Brain microvascular endothelial cell (primary cell): Measurements from ENCODE around the gene TM4SF4.

Experiments used
- DNase-seq: peaks from one replicate; pipeline ENCODE4 v3.0.0-alpha.2; 2020
- H3K27ac ChIP-seq: fragments of 250-450 bp; sonication (Bioruptor Pico); 2 replicates; pipeline ENCODE4 v1.5.1; 2020; ENCODE audit warnings: mild to moderate bottlenecking, moderate library complexity
- H3K27me3 ChIP-seq: fragments of 250-450 bp; sonication (Bioruptor Pico); replicated peaks from 2 replicates; pipeline ENCODE4 v1.5.1; 2020; ENCODE audit warnings: mild to moderate bottlenecking
- H3K36me3 ChIP-seq: fragments of 250-450 bp; sonication (Bioruptor Pico); replicated peaks from 2 replicates; pipeline ENCODE4 v1.5.1; 2020; ENCODE audit warnings: mild to moderate bottlenecking
- H3K4me3 ChIP-seq: 2 replicates; pipeline ENCODE4 v1.5.1; 2011; ENCODE audit warnings: low read depth, mild to moderate bottlenecking, control low read depth, low read length, moderate library complexity
- in situ Hi-C: cut with HindIII; loops from 2 replicates; pipeline ENCODE4 v1.10.0; 2017; ENCODE audit warnings: low sequenced_read_pairs, low pct_ligation_motif_present
- TF ChIP-seq, protein P1 (sequence below): IDR thresholded peaks from 2 replicates; pipeline ENCODE4 v1.5.1; 2011; ENCODE audit warnings: low read depth, mild to moderate bottlenecking, moderate library complexity, low read length, control low read depth, inconsistent platforms; ENCODE audit errors: missing control alignments

Gene TM4SF4

DNA sequence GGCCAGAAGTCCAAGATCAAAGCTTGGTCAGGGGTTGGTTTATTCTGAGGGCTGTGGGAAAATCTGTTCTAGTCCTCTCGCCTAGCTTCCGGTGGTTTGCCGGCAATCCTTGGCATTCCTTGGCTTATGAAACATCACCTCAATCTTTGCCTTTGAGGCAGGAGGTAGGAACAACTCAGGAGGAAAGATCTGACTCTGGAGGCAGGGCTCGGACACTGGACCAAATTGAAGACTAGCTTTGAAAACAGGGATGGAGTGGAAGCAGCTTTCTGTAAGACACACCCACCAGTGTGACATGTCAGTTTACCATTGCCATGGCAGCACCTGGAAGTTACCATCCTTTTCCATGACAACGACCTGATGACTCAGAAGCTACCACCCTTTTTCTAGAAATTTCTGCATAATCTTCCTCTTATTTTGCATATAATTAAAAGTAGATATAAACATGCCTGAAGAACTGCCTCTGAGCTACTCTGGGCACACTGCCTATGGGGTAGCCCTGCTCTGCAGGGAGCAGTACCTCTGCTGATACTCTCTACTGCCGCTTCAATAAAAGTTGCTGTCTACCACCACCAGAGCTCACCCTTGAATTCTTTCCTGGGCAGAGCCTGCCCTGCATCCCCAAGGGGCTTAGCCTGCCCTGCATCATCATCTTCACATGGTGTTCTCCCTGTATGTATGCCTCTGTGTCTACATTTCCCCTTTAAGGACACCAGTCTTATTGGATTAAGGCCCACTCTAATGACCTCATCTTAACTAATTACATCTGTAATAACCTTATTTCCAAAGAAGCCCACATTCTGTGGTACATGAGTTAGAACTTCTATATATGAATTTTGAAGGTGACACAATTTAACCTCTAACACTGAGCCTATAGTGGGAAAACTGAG, 38.3 kb upstream of the TM4SF4 start:
- Histone ChIP-seq H3K36me3 (no peaks in the 10 kb centered on the region), H3K27ac (peak overlapping the region; percentile 25), H3K27me3 (no peaks in the 10 kb centered on the region), H3K4me3 (no peak overlapping the region)
- peak; percentile 56 for DNase-seq
- TF ChIP-seq, protein P1, sequence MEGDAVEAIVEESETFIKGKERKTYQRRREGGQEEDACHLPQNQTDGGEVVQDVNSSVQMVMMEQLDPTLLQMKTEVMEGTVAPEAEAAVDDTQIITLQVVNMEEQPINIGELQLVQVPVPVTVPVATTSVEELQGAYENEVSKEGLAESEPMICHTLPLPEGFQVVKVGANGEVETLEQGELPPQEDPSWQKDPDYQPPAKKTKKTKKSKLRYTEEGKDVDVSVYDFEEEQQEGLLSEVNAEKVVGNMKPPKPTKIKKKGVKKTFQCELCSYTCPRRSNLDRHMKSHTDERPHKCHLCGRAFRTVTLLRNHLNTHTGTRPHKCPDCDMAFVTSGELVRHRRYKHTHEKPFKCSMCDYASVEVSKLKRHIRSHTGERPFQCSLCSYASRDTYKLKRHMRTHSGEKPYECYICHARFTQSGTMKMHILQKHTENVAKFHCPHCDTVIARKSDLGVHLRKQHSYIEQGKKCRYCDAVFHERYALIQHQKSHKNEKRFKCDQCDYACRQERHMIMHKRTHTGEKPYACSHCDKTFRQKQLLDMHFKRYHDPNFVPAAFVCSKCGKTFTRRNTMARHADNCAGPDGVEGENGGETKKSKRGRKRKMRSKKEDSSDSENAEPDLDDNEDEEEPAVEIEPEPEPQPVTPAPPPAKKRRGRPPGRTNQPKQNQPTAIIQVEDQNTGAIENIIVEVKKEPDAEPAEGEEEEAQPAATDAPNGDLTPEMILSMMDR: no peak
- in situ Hi-C loops: no loop called here

DNA sequence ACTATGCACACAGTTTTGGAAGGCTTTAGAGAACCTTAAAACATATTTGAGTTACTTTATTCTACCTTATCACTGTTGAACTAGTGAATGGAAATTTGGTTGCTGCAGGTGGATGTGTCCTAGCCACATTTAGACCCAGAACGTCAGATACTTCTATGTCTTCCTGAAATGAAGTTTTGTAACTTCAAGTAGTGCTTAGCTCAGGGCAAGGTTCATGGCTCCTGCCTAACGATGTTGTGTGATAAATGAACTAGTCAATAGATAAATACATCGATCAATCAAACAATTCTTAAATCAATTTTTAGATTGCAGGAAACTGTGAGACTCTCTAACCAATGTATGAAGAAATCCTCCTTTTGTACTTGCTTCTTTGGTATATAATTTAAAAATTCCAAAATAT, 37.2 kb upstream of the TM4SF4 start:
- in situ Hi-C loops: no loop called here

DNA sequence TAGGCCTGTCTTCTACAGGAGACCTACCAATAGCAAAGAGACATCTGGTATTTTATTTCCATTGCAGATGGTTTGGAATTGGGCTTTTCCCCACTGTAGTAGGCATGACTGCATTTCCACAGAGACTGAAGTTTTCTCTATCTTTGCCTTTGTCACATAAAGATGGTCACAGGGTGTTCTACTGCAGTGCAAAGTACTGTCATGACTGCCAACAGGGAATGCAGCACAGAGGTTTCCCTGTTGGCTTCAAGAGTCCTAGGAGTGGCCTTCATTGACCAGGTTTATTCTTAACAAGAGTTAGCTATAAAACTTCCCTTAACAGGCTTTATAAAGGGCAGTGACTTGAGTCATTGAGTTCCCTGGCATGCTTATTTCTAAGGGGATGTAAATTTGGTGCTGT, 36.8 kb upstream of the TM4SF4 start:
- H3K4me3 ChIP-seq: no peak overlapping the region
- no peaks in the 10 kb centered on the region for H3K36me3 ChIP-seq
- DNase-seq: no peak
- H3K27me3 ChIP-seq: no peaks in the 10 kb centered on the region
- TF ChIP-seq, protein P1: no peak
- in situ Hi-C loops: no loop called here
- H3K27ac ChIP-seq: no peak overlapping the region

More for the DNA sequence above, 37.2 kb upstream of the TM4SF4 start:
- H3K27me3 ChIP-seq: no peaks in the 10 kb centered on the region
- no peak for DNase-seq
- no peak overlapping the region for H3K27ac ChIP-seq
- TF ChIP-seq, protein P1: no peak
- H3K4me3 ChIP-seq: no peak overlapping the region
- no peaks in the 10 kb centered on the region for H3K36me3 ChIP-seq

DNA sequence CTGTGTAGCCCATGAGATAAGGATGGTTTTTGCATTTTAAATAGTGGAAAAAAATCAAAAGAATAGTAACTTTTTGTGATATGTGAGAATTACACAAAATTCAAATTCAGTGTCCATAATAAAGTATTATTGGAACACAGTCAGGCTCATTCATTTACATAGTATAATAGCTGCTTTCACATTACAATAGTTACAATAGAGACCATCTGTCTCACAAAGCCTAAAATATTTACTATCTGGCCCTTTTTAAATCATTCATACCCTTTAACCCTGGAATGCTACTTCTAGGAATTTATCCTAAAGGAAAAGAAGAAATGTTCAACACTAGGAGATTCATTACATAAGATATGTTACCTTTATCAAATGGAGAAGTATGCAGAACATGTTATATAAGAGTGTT, 35.5 kb upstream of the TM4SF4 start:
- Histone ChIP-seq H3K4me3 (no peak overlapping the region), H3K27me3 (no peaks in the 10 kb centered on the region), H3K27ac (no peak overlapping the region), H3K36me3 (no peaks in the 10 kb centered on the region)
- TF ChIP-seq, protein P1: no peak
- in situ Hi-C loops: no loop called here
- no peak for DNase-seq

DNA sequence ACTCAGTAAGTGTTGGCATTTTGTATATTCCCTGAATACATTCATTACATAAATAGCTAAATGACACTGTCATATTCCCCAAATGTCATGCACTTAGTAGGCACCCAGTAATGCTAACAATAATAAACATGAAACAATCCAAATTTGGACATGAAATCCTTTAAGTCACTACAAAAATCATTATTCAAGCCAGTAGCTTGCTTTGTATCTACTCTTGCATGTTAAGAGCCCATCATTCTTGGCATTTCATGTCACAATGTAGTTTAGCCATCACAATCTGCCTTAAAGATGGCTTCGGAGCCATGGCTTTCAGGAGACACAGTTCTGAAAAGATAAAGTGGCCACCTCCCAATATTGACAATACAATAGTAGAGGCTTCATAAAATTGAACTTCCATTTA, 32.9 kb upstream of the TM4SF4 start:
- DNase-seq: no peak
- Histone ChIP-seq H3K4me3 (no peak overlapping the region), H3K36me3 (no peaks in the 10 kb centered on the region), H3K27me3 (no peaks in the 10 kb centered on the region), H3K27ac (no peak overlapping the region)
- TF ChIP-seq, protein P1: no peak
- in situ Hi-C loops: no loop called here
